HCT116 (cell line): ENCODE data around the gene KCNJ16. TPM values are rescaled to one million over a fixed set of nuclear protein-coding genes. Genes with fewer than 3 reads are reported as not detected.

ENCODE experiments used
- ATAC-seq: fragments of 200-7000 bp; cut with Tn5 transposase; 2 replicates; pipeline ENCODE4 v1.9.1; 2020; ENCODE audit warnings: mild to moderate bottlenecking, moderate library complexity
- BruUV-seq: library from RNA; stranded (reverse); fragments of 400-500 nt; replicated peaks from 2 replicates; lab custom pipeline; 2021; lab: Mats Ljungman, UMichigan
- CTCF ChIA-PET: fragments of 300-600 bp; sonication (Branson Sonifier 250); formaldehyde crosslinking; loops from one replicate; lab custom pipeline; 2021; ENCODE audit warnings: antibody characterized with exemption; lab: Charles Lee
- POLR2A ChIA-PET: fragments of 300-600, 350-600 bp; sonication (Branson Sonifier 250); formaldehyde crosslinking; loops from one replicate; lab custom pipeline; 2021; ENCODE audit warnings: antibody characterized with exemption; lab: Charles Lee
- RAD21 ChIA-PET, 2 experiments: fragments of 300-600 bp; sonication (Branson Sonifier 250); formaldehyde crosslinking; loops; one replicate each; lab custom pipeline; 2023; ENCODE audit warnings: low total read pairs in 2 of 2; ENCODE audit not compliant: uncharacterized antibody in 2 of 2, unreplicated experiment in 2 of 2, low non-redundant PET in 1 of 2; lab: Charles Lee
- DNase-seq: peaks from one replicate; pipeline ENCODE4 v3.0.0-alpha.2; 2010; ENCODE audit warnings: low read depth, low spot score
- H2AFZ ChIP-seq: fragments of 200-600 bp; shearing (Covaris generic), sonication (generic); 2 replicates; pipeline ENCODE4 v1.6.1; 2017; ENCODE audit warnings: low read depth, mixed run types, mixed read lengths, antibody characterized with exemption, low read length; ENCODE audit not compliant: poor library complexity, severe bottlenecking
- H3K27ac ChIP-seq: 2 replicates; pipeline ENCODE4 v1.5.1; 2012; ENCODE audit warnings: low read depth, low read length
- H3K27me3 ChIP-seq: fragments of 200-600 bp; sonication (generic); 2 replicates; pipeline ENCODE4 v1.6.1; 2016; ENCODE audit warnings: mixed run types, low read length, mixed read lengths; ENCODE audit not compliant: insufficient read depth
- H3K36me3 ChIP-seq, 2 experiments: fragments of 200-500 bp in 1 of 2; fragments of 200-600 bp in 1 of 2; sonication (Bioruptor generic) in 1 of 2; sonication (generic) in 1 of 2; 2 replicates each; pipeline versions ENCODE4 v1.5.1 to v1.6.1; 2014 to 2016; ENCODE audit warnings: low read length in 2 of 2, inconsistent platforms in 1 of 2, mixed read lengths in 1 of 2, mixed run types in 1 of 2; ENCODE audit not compliant: insufficient read depth in 2 of 2, control insufficient read depth in 1 of 2
- H3K4me1 ChIP-seq, 2 experiments: fragments of 200-600 bp in 1 of 2; sonication (generic) in 1 of 2; 2 replicates each; pipeline versions ENCODE4 v1.5.1 to v1.6.1; 2012 to 2017; ENCODE audit warnings: low read length in 2 of 2, inconsistent platforms in 1 of 2, mild to moderate bottlenecking in 1 of 2, mixed read lengths in 1 of 2, mixed run types in 1 of 2, moderate library complexity in 1 of 2; ENCODE audit not compliant: insufficient read depth in 2 of 2, control insufficient read depth in 1 of 2
- H3K4me2 ChIP-seq: fragments of 200-600 bp; sonication (generic); 2 replicates; pipeline ENCODE4 v1.6.1; 2017; ENCODE audit warnings: mixed run types, low read length, mixed read lengths
- H3K4me3 ChIP-seq, 2 experiments: fragments of 200-600 bp in 1 of 2; sonication (generic) in 1 of 2; replicated peaks in 1 of 2; 2 replicates each; pipeline ENCODE4 v1.5.1; 2011 to 2016; ENCODE audit warnings: low read length in 2 of 2, control low read depth in 1 of 2, low read depth in 1 of 2, mild to moderate bottlenecking in 1 of 2, mixed read lengths in 1 of 2, mixed run types in 1 of 2
- H3K79me2 ChIP-seq: fragments of 200-600 bp; sonication (generic); 2 replicates; pipeline ENCODE4 v1.6.1; 2017; ENCODE audit warnings: mild to moderate bottlenecking, mixed run types, low read length, moderate library complexity, mixed read lengths; ENCODE audit not compliant: insufficient read depth
- H3K9ac ChIP-seq: fragments of 200-600 bp; sonication (generic); 2 replicates; pipeline ENCODE4 v1.6.1; 2016; ENCODE audit warnings: low read length, mixed read lengths
- H3K9me2 ChIP-seq: fragments of 200-600 bp; sonication (generic), shearing (Covaris generic); 2 replicates; pipeline ENCODE4 v1.6.1; 2017; ENCODE audit warnings: mixed run types, mild to moderate bottlenecking, moderate library complexity; ENCODE audit not compliant: insufficient read depth
- H3K9me3 ChIP-seq, 2 experiments: fragments of 200-500 bp in 1 of 2; fragments of 200-600 bp in 1 of 2; sonication (Bioruptor generic) in 1 of 2; sonication (generic) in 1 of 2; 2 replicates each; pipeline ENCODE4 v1.6.1; 2014 to 2017; ENCODE audit warnings: low read length in 2 of 2, mixed read lengths in 2 of 2, inconsistent platforms in 1 of 2, low read depth in 1 of 2, mild to moderate bottlenecking in 1 of 2, mixed run types in 1 of 2, moderate library complexity in 1 of 2; ENCODE audit not compliant: control insufficient read depth in 1 of 2, insufficient read depth in 1 of 2
- H4K20me1 ChIP-seq: fragments of 200-600 bp; sonication (generic), shearing (Covaris generic); 2 replicates; pipeline ENCODE4 v1.6.1; 2017; ENCODE audit warnings: mixed run types, mild to moderate bottlenecking, moderate library complexity; ENCODE audit not compliant: insufficient read depth
- CEBPB ChIP-seq: IDR thresholded peaks from 2 replicates; pipeline ENCODE4 v1.6.1; 2012; ENCODE audit warnings: low read depth
- ELF1 ChIP-seq: IDR thresholded peaks from 2 replicates; pipeline ENCODE4 v1.6.1; 2012; ENCODE audit warnings: low read depth, borderline replicate concordance
- EZH2 ChIP-seq: fragments of 200-600 bp; sonication (generic); IDR thresholded peaks from 2 replicates; pipeline ENCODE4 v1.6.1; 2017; ENCODE audit warnings: antibody characterized with exemption, mixed run types
- EZH2phosphoT487 ChIP-seq: fragments of 200-600 bp; IDR thresholded peaks from 2 replicates; pipeline ENCODE4 v1.6.1; 2018; ENCODE audit warnings: antibody characterized with exemption, borderline replicate concordance
- MAX ChIP-seq: IDR thresholded peaks from 2 replicates; pipeline ENCODE4 v1.6.1; 2012
- POLR2A ChIP-seq: IDR thresholded peaks from 2 replicates; pipeline ENCODE4 v1.7.0; 2011; ENCODE audit warnings: borderline replicate concordance; ENCODE audit not compliant: insufficient read depth, insufficient read length; ENCODE audit errors: extremely low read depth
- POLR2AphosphoS5 ChIP-seq: IDR thresholded peaks from 2 replicates; pipeline ENCODE4 v1.6.1; 2011; ENCODE audit warnings: mild to moderate bottlenecking, low read depth, low read length, moderate library complexity
- RAD21 ChIP-seq: IDR thresholded peaks from 2 replicates; pipeline ENCODE4 v1.6.1; 2012; ENCODE audit warnings: low read depth, mild to moderate bottlenecking
- SIN3A ChIP-seq: IDR thresholded peaks from 2 replicates; pipeline ENCODE4 v1.6.1; 2012; ENCODE audit warnings: low read depth
- SP1 ChIP-seq: IDR thresholded peaks from 2 replicates; pipeline ENCODE4 v1.6.1; 2012; ENCODE audit warnings: low read depth
- YY1 ChIP-seq: IDR thresholded peaks from 2 replicates; pipeline ENCODE4 v1.6.1; 2011; ENCODE audit warnings: low read length, low read depth, moderate library complexity, mild to moderate bottlenecking; ENCODE audit not compliant: insufficient replicate concordance; ENCODE audit errors: extremely low read depth
- ZNF274 ChIP-seq: fragments of 200-500 bp; sonication (Bioruptor generic); IDR thresholded peaks from 2 replicates; pipeline ENCODE4 v1.6.1; 2014; ENCODE audit warnings: mild to moderate bottlenecking, low read depth, low read length, inconsistent platforms
- intact Hi-C: fragments of 100-400 bp; cut with micrococcal nuclease; formaldehyde crosslinking; loops from 2 replicates; pipeline ENCODE4 v1.10.0; 2022
- total RNA-seq: library from RNA; stranded (reverse); gene quantifications from one replicate; pipeline ENCODE4 v1.2.1, GENCODE V29; 2021; ENCODE audit not compliant: unreplicated experiment
- TF ChIP-seq, protein P1 (sequence below), 3 experiments: fragments of 200-600 bp in 1 of 3; sonication (generic) in 1 of 3; IDR thresholded peaks in 2 of 3; conservative IDR thresholded peaks in 1 of 3; 2 replicates each; pipeline ENCODE4 v1.5.1; 2012 to 2017; ENCODE audit warnings: low read depth in 2 of 3, low read length in 2 of 3, antibody characterized with exemption in 1 of 3, borderline replicate concordance in 1 of 3, control low read depth in 1 of 3, mild to moderate bottlenecking in 1 of 3, mixed read lengths in 1 of 3, mixed run types in 1 of 3, moderate library complexity in 1 of 3; ENCODE audit not compliant: insufficient read depth in 1 of 3

KCNJ16 gene
- total RNA-seq, 1 experiment from 2014 or later = not detected

- ATAC-seq = no peak
- RAD21 ChIA-PET = no interaction called here
- no peak overlapping the region for H3K4me2 ChIP-seq
- BruUV-seq = no TSS peak
- no peak overlapping the region for H3K4me3 ChIP-seq
- POLR2A ChIA-PET = no interaction called here
- no peaks in the 10 kb centered on the region for H4K20me1 ChIP-seq
- no peaks in the 10 kb centered on the region for H3K27me3 ChIP-seq
- no peak overlapping the region for H2AFZ ChIP-seq
- TF ChIP-seq ZNF274 (no peak), YY1 (no peak), EZH2 (no peak), POLR2A (no peak), CEBPB (no peak), MAX (no peak)
- TF ChIP-seq, protein P1, sequence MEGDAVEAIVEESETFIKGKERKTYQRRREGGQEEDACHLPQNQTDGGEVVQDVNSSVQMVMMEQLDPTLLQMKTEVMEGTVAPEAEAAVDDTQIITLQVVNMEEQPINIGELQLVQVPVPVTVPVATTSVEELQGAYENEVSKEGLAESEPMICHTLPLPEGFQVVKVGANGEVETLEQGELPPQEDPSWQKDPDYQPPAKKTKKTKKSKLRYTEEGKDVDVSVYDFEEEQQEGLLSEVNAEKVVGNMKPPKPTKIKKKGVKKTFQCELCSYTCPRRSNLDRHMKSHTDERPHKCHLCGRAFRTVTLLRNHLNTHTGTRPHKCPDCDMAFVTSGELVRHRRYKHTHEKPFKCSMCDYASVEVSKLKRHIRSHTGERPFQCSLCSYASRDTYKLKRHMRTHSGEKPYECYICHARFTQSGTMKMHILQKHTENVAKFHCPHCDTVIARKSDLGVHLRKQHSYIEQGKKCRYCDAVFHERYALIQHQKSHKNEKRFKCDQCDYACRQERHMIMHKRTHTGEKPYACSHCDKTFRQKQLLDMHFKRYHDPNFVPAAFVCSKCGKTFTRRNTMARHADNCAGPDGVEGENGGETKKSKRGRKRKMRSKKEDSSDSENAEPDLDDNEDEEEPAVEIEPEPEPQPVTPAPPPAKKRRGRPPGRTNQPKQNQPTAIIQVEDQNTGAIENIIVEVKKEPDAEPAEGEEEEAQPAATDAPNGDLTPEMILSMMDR (IDR thresholded peaks at IDR 0.05 in 2 of 3, conservative IDR thresholded peaks at IDR 0.05 in 1 of 3; ENCODE audit: borderline replicate concordance in 1 of 3, insufficient read depth in 1 of 3, low read depth in 2 of 3, low read length in 2 of 3) = no peak
- TF ChIP-seq, all 23 proteins: peak for 0
- Histone ChIP-seq H3K36me3 (no peaks in the 10 kb centered on the region), H3K79me2 (no peaks in the 10 kb centered on the region), H3K9ac (no peak overlapping the region), H3K27ac (no peak overlapping the region), H3K9me3 (peaks cover 16 to 18% of the 10 kb centered on the region in 2 experiments; a peak in 2 of 4 replicates), H3K9me2 (no peaks in the 10 kb centered on the region), H3K4me1 (no peaks in the 10 kb centered on the region)
- CTCF ChIA-PET = no interaction called here
- intact Hi-C loops = no loop called here
- DNase-seq = no peak
These were observed 53.8 kb downstream of the KCNJ16 start for GRCh38 chr17:70128727-70129238.

DNA sequence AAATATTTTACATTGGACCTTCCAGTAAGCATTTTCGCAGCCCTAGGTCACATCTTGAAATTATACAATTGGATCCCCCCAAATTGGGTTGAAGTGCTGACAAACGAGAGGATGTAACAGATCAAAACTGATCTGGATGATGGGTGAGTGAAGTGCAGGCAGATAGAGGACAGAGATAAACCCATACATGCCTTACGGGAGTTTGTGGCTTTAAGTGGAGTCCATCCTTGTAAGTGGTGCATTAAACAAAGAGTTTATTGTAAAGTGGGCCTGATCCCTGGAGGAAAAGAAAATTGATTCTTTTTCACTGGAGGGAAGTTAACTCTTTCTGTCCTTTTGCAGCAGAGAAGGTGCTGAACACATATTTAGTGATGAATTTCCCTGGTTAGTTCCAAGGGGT lies 55.3 kb downstream of the KCNJ16 start:
- H3K4me3 ChIP-seq = no peak overlapping the region
- no peaks in the 10 kb centered on the region for H3K27me3 ChIP-seq
- no peaks in the 10 kb centered on the region for H3K36me3 ChIP-seq
- no peaks in the 10 kb centered on the region for H3K9me2 ChIP-seq
- CTCF ChIA-PET = no interaction called here
- no peak overlapping the region for H3K4me2 ChIP-seq
- RAD21 ChIA-PET = no interaction called here
- TF ChIP-seq EZH2phosphoT487 (no peak), EZH2 (no peak), ZNF274 (no peak), CEBPB (no peak), RAD21 (no peak), SIN3A (no peak), ELF1 (no peak), SP1 (no peak), YY1 (no peak), POLR2AphosphoS5 (no peak), MAX (no peak)
- TF ChIP-seq, protein P1 (IDR thresholded peaks at IDR 0.05 in 2 of 3, conservative IDR thresholded peaks at IDR 0.05 in 1 of 3; ENCODE audit: borderline replicate concordance in 1 of 3, insufficient read depth in 1 of 3, low read depth in 2 of 3, low read length in 2 of 3) = no peak
- intact Hi-C loops = no loop called here
- POLR2A ChIA-PET = no interaction called here
- H2AFZ ChIP-seq = no peak overlapping the region
- no TSS peak for BruUV-seq
- DNase-seq = no peak
- H3K9me3 ChIP-seq = peaks cover 16 to 20% of the 10 kb centered on the region in 2 experiments; a peak in 2 of 4 replicates
- H3K79me2 ChIP-seq = no peaks in the 10 kb centered on the region
- no peak overlapping the region for H3K27ac ChIP-seq
- no peak overlapping the region for H3K9ac ChIP-seq
- no peaks in the 10 kb centered on the region for H4K20me1 ChIP-seq
- ATAC-seq = no peak
- no peaks in the 10 kb centered on the region for H3K4me1 ChIP-seq
